ENCODE results near the gene CEACAM1. TPM values are rescaled to one million over a fixed set of nuclear protein-coding genes. Genes with fewer than 3 reads are reported as not detected.
"Not testable (repeated sequence)": the region's sequence is repeated elsewhere in the genome, so short reads cannot be mapped to it uniquely, and the experiment has no call there.

Gene CEACAM1
- total RNA-seq, 1 donor from 2014 or later, result 25.6 TPM

- DNase-seq (ENCODE audit: low spot score), result no peak
Measured at GRCh38 chr19:42477933-42478332, 50.3 kb downstream of the CEACAM1 start.

- no peak for DNase-seq (ENCODE audit: low spot score)
Measured at GRCh38 chr19:42477117-42477516, 51.2 kb downstream of the CEACAM1 start.

DNA sequence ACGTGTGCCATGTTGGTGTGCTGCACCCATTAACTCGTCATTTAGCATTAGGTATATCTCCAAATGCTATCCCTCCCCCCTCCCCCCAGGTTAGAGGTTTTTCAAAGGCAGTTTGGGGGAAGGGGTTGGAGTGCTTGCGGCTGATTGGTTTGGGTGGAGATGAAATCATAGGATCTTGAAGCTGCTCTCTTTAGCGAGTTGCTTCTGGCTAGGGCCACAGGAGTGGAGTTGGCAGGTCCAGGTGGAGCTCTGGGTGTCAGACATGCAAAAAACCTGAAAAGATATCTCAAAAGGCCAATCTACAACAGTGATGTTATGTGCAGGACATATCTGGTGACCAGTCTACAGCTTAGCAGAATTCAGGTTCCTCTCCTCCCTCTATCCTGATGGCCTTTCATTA lies 52.9 kb downstream of the CEACAM1 start:
- DNase-seq (ENCODE audit: low spot score), result no peak

DNA sequence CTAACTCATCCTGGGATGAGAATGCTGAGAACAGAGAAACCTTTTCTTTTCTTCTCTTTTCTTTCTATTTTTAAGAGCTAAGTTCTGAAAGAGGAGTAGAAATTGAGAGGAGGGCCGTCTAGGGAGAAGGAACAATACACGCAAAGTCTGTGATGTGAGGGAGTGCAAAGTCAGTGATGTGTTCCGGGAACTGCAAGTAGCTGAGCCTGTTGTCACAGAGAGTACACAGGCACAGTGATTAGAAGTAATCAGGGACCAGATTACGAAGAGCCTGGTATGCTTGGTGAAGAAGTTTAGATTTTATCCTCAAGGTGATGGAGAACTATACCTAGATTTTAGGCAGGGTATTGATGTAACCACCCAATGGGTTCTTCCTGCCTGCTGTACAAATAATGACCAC lies 53.5 kb downstream of the CEACAM1 start:
- DNase-seq (ENCODE audit: low spot score), result no peak

GRCh38 chr19:42473686-42474085 lies 54.6 kb downstream of the CEACAM1 start:
- no peak for DNase-seq (ENCODE audit: low spot score)

DNA sequence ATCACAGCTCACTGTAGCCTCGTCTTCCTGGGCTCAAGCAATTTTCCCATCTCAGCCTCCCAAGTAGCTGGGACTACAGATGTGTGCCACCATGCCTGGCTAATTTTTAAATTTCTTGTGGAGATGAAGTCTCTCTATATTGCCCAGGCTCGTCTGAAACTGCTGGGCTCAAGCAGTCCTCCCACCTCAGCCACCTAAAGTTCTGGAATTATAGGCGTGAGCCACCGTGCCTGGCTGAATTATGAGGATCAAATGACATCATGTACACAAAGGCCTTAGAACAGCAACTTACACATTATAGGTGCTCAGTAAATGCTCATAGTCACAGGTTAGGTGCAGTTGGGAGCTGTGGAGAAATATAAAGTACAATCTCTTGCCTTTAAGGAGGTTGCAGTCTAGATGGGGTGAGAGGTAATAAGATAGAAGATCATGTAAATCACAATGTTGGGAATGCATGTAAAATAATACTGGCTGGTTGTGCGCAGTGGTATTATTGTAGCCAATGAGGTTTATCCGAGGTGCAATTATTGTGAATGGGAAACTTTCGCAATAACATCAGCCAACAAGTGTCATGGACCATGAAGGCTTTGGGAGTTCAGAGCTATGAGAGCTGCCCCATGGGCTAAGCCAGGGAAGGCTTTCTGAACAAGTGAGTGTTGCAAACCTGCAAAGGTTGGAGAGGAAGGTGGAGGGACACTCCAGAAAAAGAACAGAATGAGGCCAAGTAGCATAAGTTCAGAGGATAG lies 55.7 kb downstream of the CEACAM1 start:
- DNase-seq (ENCODE audit: low spot score), result no peak

DNA sequence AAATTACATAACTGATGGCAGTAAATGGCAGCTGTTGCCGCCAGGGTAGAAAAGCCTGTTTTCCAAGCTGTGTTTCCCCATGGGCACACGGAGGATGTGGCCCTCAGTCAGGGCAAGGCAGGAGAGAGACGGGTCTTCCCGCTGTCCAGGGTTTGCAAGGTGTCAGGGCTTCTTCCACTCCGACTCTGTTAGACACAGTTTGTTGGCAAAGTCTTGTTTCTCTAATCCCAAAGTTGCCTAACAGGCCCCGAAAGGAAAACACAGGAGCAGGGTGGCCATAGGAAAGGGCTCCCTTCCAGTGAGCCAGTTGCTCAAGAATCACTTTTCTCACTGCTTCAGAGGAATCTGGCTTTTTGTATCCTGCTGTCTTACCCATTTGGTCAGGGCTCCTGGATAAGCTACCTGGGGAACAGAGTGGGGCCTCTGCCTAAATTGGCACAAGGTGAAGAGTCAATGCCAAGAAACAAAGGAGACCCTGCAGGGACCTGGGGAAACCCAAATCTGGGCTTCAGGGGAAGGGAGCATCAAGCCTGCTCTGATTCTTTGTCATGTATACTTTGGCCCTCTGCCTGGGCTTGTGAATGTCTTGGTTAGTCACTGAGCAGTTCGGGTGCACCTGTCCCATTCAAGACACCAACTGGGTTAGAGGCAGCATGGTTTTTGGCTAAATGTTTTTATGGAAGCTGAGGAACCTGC lies 56.6 kb downstream of the CEACAM1 start:
- no peak for DNase-seq (ENCODE audit: low spot score)

- peak; percentile 20 for DNase-seq (ENCODE audit: low spot score)
Measured at GRCh38 chr19:42469311-42470235, 58.7 kb downstream of the CEACAM1 start.

DNA sequence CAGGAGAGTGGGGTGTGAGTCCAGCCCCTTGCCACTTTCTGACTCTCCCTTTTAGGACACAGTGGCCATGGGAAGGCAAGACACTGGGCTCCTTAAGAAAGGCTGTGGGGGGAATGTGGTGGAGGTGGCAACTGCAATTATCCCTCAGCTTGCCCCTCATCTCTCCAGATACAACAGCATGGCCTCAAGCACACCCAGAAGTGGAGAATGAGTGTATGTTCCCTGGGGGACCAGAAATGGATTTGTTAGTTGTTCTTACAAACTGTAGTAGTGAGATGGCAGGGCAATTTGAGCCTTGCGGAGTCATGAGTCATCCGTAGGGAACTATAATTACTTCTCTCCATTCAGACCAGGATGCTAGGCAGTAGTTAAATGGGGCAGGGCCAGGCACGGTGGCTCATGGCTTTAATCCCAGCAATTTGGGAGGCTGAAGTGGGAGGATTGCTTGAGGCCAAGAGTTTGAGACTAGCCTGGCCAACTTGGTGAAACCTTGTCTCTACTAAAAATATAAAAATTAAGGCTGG lies 59.9 kb downstream of the CEACAM1 start:
- DNase-seq (ENCODE audit: low spot score), result no peak

DNA sequence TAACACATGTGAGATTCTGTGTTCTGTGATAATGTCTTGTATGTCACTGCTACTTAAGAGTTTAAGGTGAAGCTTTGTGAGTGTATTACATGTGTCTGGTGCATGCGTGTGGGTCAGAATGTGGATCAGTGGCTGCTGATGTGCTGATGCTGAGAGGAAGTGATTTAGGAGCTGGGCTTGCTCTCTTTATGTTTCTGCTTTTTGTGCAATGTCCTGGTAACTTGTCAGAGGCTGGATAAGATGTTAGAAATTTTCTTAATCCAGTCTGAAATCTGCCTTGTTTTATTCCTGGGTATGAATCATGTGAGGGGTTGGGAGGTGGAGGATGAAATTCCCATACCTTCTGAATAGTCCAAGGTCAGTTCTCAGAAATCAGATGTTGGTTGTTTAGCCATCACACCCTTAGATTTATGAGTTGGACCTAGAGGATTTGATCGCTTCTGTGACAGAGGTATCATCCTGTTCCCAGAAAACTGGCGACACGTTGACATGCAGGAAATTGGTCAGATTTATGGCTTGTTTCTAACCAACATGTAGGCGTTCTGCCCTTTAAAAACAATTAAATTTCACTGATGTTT lies 61.0 kb downstream of the CEACAM1 start:
- DNase-seq (ENCODE audit: low spot score), result no peak

DNA sequence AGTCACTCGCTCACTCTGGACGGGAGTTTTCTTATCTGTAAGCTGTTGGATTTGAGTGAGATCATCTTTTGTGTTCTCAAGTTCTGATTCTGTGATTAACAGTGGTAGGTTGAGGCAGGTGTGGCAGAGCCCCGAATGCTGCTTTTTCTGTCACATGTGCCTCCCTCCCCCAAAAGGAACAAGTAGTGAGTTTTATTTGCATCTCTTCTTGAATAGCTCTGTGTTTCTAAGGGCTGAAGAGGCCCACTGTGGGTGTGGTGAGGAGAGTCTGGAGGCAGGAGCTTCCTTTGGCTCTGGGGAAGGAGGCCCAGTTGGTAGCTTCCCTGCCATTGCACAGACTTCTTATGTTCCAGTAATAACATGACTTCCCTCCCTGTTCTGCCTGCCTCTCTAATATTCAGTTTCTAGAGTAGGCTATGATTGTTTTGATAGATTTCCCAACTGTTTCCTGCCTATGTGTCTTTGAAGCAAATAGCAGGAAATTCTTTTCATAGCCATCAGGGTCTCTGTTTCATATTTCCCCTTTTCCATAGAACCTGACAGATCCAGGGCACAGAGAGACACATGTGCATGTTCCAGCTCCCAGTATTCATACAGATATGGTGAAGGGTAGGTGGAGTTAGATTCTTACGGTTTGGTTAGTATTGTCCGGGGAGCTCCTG lies 61.6 kb downstream of the CEACAM1 start:
- no peak for DNase-seq (ENCODE audit: low spot score)

DNA sequence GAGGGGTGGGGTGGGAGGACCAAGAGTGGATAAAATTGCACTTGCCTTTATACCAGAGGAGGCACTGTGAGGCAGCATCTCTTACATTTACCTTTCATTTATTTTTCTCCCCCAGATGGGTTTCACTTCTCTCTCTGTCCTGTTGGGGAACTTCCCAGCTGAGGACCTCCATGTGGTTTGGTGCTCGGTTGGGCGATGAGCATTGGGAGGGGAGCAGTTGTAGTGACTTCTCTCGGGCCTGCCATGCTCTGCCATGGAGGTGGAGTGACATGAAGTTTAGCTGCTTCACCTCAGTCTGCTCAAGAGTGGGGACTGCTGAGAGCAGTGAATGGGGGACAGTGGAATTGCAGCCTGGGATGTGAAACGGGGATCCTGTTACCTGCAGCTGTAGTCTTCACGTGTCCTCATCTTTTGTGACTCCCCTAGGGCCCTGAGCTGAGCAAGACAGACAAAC lies 62.4 kb downstream of the CEACAM1 start:
- DNase-seq (ENCODE audit: low spot score), result no peak

DNA sequence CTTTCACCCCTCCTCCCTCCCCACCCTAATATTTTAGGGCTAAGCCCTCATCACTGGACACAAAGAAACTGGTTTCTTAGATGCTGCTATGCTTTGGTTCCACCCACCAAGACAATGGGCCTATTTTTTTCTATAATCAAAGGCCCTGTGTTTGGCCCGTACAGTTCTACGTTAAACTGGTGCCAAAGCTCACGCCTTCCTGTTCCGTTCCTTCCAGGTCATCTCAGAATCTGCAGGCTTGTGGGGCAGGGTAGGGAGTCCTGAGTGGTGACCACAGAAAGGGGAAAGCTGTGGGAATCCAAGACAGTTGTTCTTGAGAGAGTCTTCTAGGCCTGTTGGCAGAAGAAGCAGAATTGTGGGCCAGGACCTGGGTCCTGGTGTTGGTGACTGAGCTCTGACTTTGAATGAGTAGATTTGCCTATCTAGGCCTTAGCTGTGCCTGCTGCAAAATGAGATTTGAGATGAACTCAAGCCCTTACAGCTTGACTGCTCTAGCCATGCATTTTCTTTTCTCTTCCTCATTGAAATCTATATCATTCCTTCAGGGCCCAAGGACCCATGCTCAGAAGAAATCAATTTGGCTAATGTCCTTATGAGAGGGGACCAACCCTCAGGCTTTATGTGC lies 66.5 kb downstream of the CEACAM1 start:
- DNase-seq (ENCODE audit: low spot score), result peak; percentile 62

DNA sequence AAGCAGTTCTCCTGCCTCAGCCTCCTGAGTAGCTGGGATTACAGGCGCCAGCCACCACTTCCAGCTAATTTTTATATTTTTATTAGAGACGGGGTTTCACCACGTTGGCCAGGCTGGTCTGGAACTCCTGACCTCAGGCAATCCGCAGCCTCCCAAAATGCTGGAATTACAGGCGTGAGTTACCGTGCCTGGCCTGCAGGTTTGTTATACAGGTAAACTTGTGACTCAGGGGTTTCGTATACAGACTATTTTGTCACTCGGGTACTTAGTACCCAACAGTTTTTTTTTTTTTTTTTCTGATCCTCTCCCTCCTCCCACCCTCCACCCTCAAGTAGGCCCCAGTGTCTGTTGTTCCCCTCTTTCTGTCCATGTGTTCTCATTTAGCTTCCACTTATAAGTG lies 67.0 kb downstream of the CEACAM1 start:
- DNase-seq (ENCODE audit: low spot score), result not testable (repeated sequence)

DNA sequence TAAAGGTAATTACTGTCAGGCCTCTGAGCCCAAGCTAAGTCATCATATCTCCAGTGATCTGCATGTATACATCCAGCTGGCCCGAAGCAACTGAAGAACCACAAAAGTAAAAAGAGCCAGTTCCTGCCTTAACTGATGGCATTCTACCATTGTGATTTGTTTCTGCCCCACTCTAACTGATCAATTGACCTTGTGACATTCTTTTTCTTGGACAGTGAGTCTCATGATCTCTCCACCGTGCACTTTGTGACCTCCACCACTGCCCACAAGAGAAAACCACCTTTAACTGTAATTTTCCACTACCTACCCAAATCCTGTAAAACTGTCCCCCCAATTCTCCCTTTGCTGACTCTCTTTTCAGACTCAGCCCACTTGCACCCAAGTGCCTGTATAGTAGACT lies 68.4 kb downstream of the CEACAM1 start:
- no peak for DNase-seq (ENCODE audit: low spot score)

Other genes starting within 250 kb of the CEACAM1 start
- gene PRR19, start 226.3 kb downstream of the CEACAM1 start, total RNA-seq, result not detected
- gene PAFAH1B3, start 225.9 kb downstream of the CEACAM1 start, total RNA-seq, result 5.2 TPM
- not detected for gene TMEM145, start 215.2 kb downstream of the CEACAM1 start, total RNA-seq
- gene MEGF8, start 202.8 kb downstream of the CEACAM1 start, total RNA-seq, result 25.8 TPM
- gene CNFN, start 138.2 kb downstream of the CEACAM1 start, total RNA-seq, result 2.2 TPM
- 1,893 TPM for gene LIPE, start 101.1 kb downstream of the CEACAM1 start, total RNA-seq
- not detected for gene CXCL17, start 85.5 kb downstream of the CEACAM1 start, total RNA-seq
- gene CEACAM8, start 66.4 kb upstream of the CEACAM1 start, total RNA-seq, result 0.13 TPM
- not detected for gene PSG3, start 212.0 kb upstream of the CEACAM1 start, total RNA-seq
- gene PSG8, start 237.2 kb upstream of the CEACAM1 start, total RNA-seq, result not detected

All from mesenteric fat pad (tissue), 1 donor.